Transverse colon (tissue), 4 donors: ENCODE results near the gene ARMCX4.

ENCODE experiments used
- EP300 ChIP-seq: sonication (generic); formaldehyde crosslinking; IDR thresholded peaks from one replicate; pipeline ENCODE4 v1.6.1; 2017; ENCODE audit warnings: antibody characterized with exemption, low read depth
- POLR2A ChIP-seq: fragments of 450-650 bp; IDR thresholded peaks from one replicate; pipeline ENCODE4 v1.6.1; 2016; ENCODE audit warnings: antibody characterized with exemption, mild to moderate bottlenecking, moderate library complexity
- POLR2AphosphoS5 ChIP-seq, 3 donors: sonication (generic); formaldehyde crosslinking; IDR thresholded peaks; one replicate each; pipeline ENCODE4 v1.6.1; 2016; ENCODE audit warnings: antibody characterized with exemption in 3 of 3
- TF ChIP-seq, protein P1 (sequence below), 5 experiments: fragments of 200-600 bp in 3 of 5; fragments of 450-650 bp in 2 of 5; sonication (generic) in 3 of 5; IDR thresholded peaks; 1 replicate in 2 of 5; 2 replicates in 3 of 5; pipeline ENCODE4 v1.5.1; 2016 to 2017; ENCODE audit warnings: antibody characterized with exemption in 5 of 5, inconsistent platforms in 3 of 5, mild to moderate bottlenecking in 2 of 5, moderate library complexity in 1 of 5

DNA sequence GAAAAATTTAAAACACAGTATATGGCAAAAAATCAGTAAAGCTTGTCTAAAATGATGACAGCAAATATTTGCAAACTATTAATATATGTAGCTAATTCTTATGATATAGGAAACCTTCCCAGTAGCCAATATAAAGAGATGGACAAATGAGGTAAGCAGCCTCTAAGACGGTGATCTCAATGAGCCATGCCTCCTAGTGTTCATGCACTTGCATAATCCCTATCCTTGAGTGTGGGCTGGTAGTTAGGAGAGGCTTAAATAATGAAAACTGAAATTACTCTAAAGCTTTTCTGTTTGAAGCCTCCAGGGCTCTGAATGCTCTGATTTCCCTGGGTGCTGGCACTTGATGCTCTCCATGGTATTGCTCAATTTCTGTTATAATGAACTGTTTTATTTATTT is 24.6 kb upstream of the ARMCX4 start:
- TF ChIP-seq, protein P1, sequence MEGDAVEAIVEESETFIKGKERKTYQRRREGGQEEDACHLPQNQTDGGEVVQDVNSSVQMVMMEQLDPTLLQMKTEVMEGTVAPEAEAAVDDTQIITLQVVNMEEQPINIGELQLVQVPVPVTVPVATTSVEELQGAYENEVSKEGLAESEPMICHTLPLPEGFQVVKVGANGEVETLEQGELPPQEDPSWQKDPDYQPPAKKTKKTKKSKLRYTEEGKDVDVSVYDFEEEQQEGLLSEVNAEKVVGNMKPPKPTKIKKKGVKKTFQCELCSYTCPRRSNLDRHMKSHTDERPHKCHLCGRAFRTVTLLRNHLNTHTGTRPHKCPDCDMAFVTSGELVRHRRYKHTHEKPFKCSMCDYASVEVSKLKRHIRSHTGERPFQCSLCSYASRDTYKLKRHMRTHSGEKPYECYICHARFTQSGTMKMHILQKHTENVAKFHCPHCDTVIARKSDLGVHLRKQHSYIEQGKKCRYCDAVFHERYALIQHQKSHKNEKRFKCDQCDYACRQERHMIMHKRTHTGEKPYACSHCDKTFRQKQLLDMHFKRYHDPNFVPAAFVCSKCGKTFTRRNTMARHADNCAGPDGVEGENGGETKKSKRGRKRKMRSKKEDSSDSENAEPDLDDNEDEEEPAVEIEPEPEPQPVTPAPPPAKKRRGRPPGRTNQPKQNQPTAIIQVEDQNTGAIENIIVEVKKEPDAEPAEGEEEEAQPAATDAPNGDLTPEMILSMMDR (IDR thresholded peaks at IDR 0.05): no peak
- TF ChIP-seq POLR2A (no peak), POLR2AphosphoS5 (IDR thresholded peaks at IDR 0.05) (no peak), EP300 (no peak)
